Suppressor macrophage treated with lipopolysaccharide for 4 hours (primary cell): ENCODE results near the gene KCND2.
A peak's percentile ranks its signal among the peaks of the same experiment; 100 is the strongest.

Experiments used
- DNase-seq: peaks from one replicate; pipeline ENCODE4 v3.0.0-alpha.2; 2020

The KCND2 gene

GRCh38 chr7:120311028-120311788, 38.2 kb downstream of the KCND2 start:
- DNase-seq = no peak

- no peak for DNase-seq
Measured at GRCh38 chr7:120320218-120320961, 47.4 kb downstream of the KCND2 start.

DNA sequence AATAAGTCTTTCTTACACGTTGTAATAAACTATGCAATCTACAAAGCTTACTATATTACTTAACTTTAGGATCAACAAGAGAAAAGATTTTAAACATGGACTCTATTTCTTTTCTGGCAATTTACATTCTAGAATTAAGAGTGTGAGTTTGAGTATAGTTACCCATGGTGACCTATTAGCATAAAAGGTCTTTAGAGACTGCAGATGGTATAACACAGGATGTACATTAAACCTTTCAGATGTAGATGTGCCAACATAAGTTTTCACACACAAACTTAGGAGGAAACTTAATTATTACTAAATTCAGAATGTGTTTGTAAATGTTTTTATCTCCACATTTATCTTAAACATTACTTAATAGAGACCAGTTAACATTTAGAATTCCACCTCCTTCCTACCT, 54.1 kb downstream of the KCND2 start:
- DNase-seq = no peak

DNA sequence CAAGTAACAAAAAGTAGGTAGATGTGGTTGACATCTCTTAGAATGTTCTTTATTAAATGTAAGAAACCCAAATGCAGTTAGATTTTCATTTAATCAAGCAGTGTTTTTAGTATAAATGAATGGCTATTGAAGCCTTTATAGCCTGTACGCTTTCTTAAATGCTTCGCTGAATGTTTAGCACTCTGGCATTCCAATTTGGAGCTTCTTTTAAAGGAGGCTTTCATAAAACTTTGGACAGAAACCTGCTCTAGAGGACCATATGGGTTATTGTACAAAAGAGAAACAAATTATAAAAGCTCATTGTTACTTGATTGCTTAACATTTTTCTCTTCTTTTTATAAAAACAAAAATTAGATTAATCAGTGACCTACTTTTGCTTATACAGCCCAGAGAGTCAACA, 59.5 kb downstream of the KCND2 start:
- no peak for DNase-seq

DNA sequence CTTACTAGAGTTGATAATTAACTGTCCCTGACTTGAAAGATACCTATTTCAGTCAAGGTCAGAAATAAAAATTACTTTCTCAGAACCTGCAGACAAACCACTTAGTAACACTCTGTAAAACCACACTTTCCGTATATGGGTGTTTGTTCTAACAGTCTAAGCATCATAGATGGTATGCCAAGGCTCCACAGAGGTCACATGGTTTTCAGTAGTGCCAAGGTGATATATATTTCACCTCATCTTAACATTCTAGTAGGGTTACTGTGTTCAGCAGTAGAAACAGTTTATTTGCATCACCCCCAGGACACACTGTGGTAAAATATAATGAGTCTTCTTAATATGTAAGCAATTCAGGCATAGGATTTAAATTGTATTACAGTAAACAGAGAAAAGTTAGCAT, 61.5 kb downstream of the KCND2 start:
- DNase-seq = no peak

GRCh38 chr7:120337308-120337907, 64.4 kb downstream of the KCND2 start:
- DNase-seq = peak; percentile 3

DNA sequence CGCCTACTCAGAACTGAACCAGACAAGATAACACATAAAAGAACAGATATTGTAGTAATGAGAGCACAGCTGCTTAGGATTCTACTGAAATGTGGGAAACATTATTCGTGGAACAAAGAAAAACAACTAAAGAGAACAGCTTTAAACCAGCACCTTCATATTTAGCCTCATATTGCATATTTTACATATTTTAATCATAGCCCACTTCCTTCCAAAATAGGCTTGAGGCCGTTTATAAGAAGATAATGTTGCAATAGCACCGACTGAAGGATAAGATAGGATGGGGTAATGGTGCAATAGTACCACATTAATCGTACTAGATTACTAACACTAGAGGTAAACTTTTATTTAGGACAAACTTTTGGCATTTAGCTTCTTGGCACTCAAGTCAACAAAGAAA, 71.3 kb downstream of the KCND2 start:
- DNase-seq = no peak

GRCh38 chr7:120353171-120353570, 80.2 kb downstream of the KCND2 start:
- no peak for DNase-seq

DNA sequence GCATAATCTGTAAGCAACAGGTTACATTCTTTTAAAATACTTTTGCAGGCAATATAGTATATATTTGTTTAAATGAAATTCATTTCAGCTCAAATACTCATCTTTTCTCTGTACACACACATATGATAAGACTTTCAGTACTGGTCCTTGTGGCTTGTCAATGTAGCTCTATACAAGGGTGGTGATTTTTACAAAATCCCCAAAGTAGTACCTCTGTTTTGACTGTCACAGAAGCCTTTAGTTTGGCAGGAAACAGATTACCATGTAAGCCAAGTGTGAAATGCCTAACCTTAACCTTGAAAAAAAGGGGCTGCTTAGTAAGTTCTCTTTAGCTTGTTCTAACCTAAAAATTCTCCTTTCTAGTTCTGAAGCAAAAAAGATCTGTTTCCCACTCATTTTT, 87.9 kb downstream of the KCND2 start:
- DNase-seq = no peak

- DNase-seq = no peak
Measured at GRCh38 chr7:120363414-120363813, 90.4 kb downstream of the KCND2 start.

- DNase-seq = no peak
Measured at GRCh38 chr7:120370954-120371353, 98.0 kb downstream of the KCND2 start.

- no peak for DNase-seq
Measured at GRCh38 chr7:120373174-120373573, 100.2 kb downstream of the KCND2 start.

GRCh38 chr7:120394595-120394994, 121.6 kb downstream of the KCND2 start:
- no peak for DNase-seq

DNA sequence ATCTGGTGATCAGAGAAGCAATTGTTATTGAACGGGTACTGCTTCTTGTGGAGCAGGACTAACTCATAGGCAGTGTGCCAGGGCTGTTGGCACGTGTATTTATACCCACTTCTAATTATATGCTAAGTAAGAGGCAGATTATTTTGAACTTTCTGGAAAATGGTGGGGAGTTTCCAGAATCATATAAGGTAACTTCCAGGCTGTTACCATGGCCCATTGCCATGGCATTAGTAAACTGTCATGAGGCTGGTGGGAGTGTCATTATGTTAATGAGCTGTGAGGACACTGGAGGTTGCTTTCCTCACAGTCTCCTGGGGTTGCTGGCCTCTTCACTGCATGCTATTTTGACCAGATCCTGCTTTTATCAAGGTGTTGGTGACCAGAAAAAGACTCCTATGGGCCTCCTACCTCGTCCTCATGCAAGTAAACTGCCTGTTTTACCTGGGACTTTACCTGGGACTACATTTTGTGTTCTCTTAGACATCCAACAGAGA, 122.6 kb downstream of the KCND2 start:
- no peak for DNase-seq

DNA sequence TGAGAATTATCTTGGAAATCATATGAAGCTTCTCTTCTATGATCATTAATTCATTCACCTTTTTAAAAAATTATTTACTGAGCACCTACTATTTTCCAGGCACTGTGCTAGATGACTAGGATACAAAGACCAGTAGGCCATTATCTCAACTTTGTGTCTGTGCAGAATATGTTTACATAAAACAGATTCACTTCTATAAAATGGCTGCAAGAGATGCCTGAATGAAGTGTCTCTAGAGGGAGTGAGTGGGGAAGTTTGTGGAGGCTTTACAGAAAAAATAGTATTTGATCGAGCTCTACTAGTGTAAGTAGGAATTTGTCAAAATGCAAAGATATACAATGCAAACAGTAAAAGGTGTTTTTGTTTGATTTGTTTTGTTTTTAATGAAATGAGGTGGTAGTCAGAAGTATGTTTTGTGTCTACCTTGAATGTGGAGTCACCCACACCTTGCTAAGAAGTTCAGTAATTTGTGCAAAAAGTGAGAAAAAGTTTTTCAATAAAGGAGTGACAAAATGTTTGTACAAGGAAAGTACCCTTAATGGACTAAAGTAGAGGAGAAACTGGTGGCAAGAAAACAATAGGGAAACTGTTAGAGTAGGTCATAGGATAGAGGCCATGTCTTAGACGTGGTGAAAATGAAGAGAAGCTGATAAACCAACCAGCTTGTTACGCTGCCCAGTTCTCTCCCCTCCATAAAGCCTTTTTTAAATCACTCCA, 125.5 kb downstream of the KCND2 start:
- no peak for DNase-seq

GRCh38 chr7:120400806-120401455, 128.0 kb downstream of the KCND2 start:
- no peak for DNase-seq

DNA sequence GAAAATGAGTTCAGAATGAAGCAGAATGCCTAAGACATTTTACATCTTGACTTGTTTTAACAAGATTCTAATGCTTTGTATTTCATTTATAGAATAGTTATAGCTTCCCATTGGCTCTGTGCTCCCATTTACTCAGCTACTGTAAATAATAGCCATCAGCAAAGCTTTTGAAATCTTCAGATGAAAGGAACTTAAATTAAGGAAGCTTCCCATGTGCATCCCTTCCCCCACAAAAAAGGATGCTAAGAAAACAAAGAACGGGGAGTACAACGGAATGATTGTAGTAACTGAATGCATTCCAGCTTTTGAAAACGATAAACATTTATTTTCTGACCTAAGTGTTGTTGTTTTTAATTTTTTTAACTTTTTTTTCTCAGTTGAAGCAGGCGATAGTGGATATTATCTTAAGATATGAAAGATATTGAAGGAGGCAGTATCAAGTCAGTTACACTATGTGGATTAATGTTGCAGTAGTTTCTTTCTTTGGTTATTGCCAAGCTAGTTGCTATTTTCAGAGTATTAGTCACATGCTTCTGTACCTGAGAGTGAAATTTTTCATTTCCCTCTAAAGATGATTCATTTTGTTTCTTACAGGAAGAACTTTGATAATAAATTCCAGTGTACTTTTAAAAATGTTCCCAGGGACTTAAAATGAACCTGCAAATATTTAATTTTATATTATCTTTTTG, 129.2 kb downstream of the KCND2 start:
- DNase-seq = no peak

- DNase-seq = no peak
Measured at GRCh38 chr7:120402801-120403200, 129.8 kb downstream of the KCND2 start.

- DNase-seq = no peak
Measured at GRCh38 chr7:120404042-120404441, 131.1 kb downstream of the KCND2 start.

GRCh38 chr7:120405652-120406051, 132.7 kb downstream of the KCND2 start:
- no peak for DNase-seq

DNA sequence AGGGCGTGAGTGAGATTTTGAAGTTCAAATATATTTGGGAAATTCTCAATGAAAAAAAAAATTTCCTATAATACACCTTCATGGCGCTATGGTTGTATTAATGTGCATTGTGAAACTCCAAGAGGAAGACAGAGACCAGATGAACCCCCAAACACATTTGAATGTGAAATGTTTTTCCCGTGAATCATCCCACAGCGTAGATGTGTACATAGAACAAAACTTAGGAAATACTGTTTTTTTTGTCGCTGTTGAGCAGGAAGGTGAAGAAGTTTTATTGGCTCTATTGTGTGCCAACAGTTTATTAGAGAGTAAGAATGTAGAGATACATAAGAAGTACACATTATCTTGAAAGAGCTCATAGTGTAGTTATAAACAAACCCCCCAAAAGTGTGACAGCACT, 134.0 kb downstream of the KCND2 start:
- DNase-seq = no peak
